Eye (tissue), 1 donor: Measurements from ENCODE around the gene PRTN3.

Experiments
- DNase-seq: peaks from one replicate; pipeline ENCODE4 v3.0.0-alpha.2; 2015

The PRTN3 gene

DNA sequence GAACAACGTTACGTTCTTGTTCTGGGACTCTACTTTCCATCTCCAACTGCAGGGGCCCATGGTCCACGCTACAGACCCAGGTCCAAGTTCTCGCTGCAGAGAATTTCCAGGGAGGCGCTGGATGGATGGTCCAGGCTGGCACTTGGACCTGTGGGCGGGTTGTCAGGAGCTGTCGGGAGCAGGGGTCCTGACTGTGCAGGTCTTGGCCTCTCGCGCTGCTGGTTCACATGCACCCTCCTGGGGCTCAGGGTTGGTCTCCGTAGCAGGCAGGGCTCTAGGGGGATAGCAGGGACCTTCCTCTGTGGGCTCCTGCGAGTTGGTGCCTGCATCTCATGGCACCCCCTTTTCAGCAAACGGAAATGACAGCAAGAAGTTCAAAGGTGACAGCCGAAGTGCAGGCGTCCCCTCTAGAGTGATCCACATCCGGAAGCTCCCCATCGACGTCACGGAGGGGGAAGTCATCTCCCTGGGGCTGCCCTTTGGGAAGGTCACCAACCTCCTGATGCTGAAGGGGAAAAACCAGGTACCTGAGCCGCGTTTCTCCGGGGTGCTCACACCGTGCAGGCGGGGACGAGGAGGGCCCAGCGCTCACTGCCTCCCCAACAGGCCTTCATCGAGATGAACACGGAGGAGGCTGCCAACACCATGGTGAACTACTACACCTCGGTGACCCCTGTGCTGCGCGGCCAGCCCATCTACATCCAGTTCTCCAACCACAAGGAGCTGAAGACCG, 36.9 kb upstream of the PRTN3 start:
- DNase-seq: no peak

DNA sequence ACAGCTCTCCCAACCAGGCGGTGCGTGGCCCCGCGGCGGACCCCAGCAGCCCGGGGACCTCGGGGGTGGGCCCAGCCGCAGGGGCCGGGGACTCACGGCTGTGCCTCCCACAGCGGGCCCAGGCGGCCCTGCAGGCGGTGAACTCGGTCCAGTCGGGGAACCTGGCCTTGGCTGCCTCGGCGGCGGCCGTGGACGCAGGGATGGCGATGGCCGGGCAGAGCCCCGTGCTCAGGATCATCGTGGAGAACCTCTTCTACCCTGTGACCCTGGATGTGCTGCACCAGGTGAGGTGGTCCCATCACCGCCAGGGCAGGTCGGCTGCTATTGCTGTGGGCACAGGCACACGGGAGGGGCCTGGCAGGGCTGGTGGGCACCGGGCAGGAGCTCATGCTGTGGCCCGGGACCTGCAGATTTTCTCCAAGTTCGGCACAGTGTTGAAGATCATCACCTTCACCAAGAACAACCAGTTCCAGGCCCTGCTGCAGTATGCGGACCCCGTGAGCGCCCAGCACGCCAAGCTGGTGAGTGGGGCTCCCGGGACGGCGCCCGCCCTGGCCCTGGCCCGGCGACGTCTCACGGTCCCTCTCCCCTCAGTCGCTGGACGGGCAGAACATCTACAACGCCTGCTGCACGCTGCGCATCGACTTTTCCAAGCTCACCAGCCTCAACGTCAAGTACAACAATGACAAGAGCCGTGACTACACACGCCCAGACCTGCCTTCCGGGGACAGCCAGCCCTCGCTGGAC, 36.2 kb upstream of the PRTN3 start:
- DNase-seq: no peak

DNA sequence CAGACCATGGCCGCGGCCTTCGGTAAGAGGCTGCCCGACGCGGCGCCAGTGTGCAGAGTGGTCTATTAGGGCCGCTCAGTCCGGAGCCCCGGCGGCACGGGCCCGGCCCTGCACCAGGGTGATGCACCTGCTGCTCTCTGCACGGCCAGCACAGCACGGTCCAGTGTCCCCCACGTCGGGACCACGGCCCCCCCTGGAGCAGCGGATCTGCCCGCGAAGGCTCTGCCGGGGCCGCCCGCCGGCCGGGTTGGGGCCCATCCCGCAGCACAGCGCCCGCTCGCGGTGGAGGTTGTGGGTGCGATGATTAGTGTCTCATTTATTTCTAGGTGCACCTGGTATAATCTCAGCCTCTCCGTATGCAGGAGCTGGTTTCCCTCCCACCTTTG, 35.6 kb upstream of the PRTN3 start:
- no peak for DNase-seq

DNA sequence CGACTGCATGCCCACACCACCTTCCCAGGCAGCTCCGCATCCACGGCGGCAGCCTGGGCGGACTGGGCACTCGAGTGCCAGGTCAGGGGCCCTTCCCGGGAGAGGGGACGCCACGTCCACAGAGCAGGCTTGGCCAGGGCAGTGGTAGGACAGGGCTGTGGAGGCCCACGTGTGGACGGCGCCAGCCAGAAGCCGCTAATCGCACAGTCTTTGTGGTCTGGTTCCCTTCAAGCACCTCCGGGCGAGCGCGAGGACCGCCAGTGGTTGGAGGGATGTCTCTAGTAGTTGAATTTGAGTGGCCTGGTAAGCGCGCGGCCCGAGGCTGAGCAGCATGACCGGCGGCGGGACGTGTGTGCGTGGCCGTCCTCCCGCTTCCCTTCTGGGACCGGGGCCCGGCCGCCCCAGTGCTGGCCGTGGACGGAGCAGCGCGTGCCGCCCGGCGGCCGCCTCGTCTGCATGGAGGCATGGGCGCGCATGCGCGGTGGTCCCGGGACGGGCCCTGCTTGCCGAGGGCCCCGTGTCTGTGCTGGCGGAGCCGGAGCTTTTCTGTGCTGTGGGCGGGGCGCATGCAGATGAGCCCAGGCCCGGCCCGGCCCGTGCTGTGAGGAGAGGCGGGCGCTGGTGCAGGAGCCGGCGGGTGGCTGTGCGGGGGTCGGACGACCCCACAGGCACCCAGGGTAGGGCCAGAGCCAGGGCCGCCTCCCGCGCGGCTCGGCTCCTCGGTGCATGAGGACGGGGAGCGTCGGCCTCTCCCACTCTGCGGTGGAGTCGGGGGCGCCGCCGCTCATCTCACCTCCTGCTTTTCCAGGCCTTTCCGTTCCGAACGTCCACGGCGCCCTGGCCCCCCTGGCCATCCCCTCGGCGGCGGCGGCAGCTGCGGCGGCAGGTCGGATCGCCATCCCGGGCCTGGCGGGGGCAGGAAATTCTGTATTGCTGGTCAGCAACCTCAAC, 34.9 kb upstream of the PRTN3 start:
- DNase-seq: no peak

DNA sequence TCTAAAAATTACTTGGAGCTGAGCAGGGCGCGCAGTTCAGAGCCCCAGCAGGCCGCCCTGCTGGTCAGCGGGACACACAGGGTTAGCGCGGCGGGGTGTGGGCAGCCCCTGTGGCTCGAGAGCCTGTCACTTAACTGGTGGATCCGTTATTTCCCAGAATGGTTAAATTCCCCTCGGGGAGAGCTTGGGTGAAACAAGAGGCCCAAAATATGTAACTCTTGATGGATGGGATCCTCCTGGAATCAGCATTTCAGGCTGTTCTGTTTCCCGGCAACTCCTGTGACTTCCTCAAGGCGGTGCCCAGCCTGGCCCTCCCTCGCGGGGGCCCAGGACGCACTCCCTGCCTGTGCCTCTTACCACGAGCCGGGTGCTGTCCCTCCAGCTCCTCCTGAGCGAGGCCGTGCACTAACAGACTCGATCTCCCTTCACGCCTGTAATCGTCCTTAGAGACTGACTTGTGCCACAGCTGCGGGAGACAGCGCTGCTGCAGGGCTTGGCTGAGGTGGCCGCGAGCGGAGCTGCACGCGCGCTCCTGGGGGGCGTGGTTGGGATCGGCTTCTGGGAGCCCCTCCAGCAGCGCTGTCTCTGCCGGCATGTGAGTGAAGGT, 33.9 kb upstream of the PRTN3 start:
- DNase-seq: no peak

DNA sequence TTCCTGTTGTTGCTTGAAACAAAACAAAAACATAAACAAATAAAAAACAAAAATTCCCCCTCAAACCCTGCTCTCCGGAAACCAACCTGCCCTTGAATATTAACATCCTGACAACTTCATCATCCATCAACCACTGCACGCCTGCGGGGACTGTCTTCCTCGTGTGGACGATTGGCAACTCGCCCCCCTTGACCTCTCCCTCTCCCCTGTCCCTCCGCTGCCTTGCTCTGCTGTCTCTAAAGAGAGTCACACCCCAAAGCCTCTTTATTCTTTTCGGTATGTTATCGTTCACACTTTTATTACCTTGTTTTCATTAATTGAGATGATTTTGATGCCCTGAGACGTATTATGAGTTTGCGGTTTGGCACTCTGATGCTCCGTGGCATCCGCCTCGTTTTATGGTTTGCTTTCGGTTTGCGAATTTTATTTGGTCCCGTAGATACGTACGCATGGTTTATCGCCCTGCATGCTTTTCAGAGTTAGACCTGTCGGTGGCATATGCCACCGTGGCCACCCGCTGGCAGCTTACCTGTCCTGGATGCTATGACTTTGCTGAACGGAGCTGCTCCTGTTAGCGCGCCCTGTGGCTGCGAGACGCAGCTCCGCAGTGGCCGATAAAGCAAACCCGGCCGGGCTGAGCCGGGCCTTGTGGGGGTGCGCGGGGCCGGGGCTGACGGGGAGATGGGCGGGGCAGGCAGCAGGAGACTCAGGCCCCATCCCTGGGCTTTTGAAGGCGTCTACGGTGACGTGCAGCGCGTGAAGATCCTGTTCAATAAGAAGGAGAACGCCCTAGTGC, 33.0 kb upstream of the PRTN3 start:
- DNase-seq: no peak

DNA sequence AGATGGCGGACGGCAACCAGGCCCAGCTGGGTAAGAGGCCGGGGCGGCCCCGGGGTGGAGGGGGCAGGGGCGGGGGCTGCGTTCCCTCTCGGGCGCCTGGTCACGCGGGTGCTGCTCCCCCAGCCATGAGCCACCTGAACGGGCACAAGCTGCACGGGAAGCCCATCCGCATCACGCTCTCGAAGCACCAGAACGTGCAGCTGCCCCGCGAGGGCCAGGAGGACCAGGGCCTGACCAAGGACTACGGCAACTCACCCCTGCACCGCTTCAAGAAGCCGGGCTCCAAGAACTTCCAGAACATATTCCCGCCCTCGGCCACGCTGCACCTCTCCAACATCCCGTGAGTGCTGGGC, 32.4 kb upstream of the PRTN3 start:
- no peak for DNase-seq

DNA sequence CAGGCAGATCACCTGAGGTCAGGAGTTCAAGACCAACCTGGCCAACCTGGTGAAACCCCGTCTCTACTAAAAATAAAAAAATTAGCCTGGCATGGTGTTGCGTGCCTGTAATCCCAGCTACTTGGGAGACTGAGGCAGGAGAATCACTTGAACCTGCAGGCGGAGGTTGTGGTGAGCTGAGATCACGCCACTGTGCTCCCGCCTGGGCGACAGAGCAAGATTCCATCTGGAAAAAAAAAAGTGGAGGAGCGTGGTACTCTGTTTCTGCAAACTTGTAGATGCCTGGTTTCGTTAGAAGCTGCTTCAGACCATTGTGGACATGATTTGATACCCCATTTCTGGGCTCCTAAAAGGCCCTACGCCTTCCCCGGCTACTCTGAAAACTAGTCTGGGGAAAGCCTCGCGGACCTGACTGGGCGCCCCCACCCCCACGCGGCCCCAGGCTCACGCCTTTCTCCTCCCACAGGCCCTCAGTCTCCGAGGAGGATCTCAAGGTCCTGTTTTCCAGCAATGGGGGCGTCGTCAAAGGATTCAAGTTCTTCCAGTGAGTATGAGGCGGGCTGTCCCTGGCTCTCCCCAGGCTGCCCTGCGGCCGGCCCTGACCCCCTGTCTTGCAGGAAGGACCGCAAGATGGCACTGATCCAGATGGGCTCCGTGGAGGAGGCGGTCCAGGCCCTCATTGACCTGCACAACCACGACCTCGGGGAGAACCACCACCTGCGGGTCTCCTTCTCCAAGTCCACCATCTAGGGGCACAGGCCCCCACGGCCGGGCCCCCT, 30.5 kb upstream of the PRTN3 start:
- no peak for DNase-seq

DNA sequence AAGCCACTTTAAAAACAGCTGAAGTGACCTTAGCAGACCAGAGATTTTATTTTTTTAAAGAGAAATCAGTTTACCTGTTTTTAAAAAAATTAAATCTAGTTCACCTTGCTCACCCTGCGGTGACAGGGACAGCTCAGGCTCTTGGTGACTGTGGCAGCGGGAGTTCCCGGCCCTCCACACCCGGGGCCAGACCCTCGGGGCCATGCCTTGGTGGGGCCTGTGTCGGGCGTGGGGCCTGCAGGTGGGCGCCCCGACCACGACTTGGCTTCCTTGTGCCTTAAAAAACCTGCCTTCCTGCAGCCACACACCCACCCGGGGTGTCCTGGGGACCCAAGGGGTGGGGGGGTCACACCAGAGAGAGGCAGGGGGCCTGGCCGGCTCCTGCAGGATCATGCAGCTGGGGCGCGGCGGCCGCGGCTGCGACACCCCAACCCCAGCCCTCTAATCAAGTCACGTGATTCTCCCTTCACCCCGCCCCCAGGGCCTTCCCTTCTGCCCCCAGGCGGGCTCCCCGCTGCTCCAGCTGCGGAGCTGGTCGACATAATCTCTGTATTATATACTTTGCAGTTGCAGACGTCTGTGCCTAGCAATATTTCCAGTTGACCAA, 29.8 kb upstream of the PRTN3 start:
- DNase-seq: no peak

DNA sequence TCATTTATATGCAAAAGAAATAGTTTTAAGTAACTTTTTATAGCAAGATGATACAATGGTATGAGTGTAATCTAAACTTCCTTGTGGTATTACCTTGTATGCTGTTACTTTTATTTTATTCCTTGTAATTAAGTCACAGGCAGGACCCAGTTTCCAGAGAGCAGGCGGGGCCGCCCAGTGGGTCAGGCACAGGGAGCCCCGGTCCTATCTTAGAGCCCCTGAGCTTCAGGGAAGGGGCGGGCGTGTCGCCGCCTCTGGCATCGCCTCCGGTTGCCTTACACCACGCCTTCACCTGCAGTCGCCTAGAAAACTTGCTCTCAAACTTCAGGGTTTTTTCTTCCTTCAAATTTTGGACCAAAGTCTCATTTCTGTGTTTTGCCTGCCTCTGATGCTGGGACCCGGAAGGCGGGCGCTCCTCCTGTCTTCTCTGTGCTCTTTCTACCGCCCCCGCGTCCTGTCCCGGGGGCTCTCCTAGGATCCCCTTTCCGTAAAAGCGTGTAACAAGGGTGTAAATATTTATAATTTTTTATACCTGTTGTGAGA, 29.2 kb upstream of the PRTN3 start:
- DNase-seq: no peak

DNA sequence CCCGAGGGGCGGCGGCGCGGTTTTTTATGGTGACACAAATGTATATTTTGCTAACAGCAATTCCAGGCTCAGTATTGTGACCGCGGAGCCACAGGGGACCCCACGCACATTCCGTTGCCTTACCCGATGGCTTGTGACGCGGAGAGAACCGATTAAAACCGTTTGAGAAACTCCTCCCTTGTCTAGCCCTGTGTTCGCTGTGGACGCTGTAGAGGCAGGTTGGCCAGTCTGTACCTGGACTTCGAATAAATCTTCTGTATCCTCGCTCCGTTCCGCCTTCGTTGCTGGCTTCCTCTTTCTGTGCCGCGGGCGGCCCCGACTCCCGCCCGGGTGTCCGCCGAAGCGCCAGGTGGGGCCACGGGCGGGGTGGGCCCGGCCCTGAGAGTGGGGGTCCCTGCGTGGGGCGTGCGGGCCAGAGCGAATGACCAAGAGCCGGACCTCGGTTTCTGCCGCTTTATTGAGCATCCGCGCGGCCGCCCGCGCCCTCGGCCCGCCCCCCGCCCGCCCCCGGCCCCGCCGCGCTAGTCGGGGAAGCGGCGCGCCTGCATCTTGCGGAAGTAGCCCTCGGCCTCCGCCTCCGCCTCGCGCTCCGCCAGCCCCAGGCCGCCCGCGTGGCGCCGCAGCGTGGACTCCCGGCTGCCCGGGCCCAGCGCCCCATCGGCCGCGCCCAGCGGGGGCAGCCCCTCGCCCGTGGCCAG, 28.6 kb upstream of the PRTN3 start:
- no peak for DNase-seq

DNA sequence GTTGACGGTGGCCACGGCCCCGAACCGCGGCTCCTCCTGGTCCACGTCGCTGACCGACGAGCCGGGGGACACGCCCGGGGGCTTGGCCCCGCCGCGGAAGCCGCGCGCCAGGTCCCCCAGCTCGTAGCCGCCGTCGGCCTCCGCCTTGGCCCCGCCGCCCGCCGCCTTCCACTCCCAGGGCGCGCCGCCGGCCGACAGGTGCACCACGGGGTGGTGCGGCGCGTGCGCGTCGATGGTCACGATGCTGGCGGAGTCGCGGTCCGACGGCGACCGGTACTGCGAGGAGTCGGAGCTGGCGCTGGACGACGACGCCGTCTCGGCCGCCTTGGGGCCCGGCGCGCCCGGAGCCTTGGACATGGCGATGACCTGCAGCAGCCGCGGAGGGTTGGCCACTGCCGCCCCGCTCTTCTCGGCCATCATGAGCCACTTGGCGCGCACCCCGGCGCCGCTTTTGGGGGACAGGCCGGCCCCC, 28.0 kb upstream of the PRTN3 start:
- DNase-seq: no peak

DNA sequence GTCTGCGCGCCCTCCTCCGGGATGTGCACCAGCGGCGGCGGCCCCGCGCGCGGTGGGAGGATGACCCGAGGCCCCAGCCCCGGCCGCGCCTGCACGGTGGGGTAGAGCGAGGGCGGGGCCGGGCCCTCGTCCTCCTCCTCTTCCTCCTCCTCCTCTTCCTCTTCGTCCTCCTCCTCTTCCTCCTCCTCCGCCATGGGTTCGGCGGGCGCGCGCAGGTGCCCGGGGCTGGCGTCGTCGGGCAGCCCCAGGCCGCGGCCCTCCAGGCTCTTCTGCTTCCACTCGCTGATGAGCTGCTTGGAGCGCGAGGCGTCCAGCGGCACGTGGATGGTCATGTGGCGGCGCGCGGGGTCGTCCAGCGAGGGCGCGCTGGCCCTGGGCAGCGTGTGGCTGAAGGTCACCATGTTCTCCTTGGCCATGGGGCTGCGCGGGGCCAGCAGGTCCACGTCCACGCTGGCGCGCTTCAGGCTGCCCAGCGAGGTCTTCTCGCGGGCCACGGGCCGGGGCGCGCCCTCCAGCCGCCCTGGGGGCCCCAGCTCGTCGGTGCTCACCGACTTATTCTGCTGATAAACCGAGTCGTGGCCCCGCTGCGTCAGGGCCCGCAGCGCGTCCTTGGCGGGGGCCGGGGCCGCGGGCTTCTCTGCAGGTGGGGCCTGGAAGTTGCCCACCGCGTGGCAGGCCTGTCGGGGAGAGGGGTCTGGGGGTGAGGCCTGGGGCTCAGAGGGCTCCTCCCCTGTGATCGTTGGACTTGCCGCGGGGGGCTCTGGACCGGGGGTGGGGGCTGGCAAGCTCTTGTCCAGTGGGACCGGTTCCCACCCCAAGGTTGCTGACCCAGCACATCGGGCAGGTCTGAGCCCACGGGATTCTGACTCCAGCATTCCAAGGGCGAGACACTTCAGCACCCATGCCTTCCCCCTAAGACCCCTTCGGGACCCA, 27.3 kb upstream of the PRTN3 start:
- no peak for DNase-seq

DNA sequence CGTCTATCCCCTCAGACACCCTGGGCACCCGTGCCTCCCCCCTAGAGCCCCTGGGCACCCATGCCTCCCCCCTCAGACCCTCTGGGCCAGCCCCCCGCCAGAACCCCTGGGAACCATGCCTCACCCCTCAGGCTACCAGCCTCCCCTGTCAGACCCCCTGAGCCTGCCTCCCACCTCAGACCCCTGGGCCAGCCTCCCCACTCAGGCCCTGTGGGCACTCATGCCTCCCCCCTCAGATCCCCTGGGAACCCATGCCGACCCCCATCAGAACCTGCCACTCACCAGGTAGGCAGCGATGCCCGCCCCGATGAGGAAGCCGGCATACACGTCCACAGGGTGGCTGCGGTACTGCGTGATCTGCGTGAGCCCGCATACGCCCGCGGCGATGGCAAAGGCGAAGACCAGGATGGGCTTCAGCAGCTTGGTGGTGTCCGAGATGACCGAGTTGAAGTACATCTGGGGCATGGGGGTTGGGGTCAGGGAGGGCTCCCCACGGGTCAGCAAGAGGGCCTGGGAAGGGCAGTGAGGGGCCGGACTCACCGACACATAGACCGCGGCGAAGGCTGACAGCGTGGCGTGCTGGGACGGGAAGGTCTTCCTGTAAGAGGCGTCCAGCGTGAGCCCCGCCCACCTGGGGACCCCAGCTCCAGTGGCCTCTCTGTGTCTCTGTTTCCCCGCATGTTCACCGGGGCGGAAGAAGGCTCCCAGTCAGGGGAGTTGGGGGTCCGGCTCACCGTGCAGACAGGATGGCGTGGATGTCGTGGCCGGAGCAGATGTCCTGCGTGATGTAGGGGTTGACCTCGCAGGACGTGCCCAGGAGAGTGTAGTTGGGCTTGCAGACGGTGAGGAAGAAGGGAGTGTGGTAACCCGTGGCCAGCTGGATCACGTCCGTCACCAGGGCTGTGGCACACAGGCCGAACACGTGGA, 26.4 kb upstream of the PRTN3 start:
- DNase-seq: no peak

DNA sequence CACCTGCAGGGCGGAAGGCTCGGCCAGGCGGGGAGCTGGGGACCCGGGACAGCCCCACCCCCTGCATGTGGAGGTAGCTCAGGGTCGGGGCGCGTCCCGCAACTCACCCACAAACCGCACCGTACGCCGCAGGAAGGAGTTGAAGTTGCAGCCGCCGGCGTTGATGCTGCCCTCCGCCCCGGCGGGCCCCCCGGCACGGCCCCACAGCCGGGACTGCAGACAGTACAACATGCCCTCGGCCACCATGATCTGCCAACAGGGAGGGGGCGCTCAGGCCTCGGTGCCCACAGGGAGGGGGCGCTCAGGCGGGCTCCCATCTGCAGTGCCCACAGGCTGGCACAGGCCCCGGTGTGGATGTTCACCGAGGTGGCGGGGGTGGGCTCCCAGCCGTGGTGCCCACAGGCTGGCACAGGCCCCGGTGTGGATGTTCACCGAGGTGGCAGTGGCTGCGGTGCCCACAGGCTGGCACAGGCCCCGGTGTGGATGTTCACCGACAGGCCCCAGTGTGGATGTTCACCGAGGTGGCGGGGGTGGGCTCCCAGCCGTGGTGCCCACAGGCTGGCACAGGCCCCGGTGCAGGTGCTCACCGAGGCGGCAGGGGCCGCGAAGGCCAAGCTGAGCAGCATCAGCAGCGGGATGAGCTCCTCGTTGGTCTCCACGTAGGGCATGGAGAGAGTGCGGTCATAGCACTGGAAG, 25.6 kb upstream of the PRTN3 start:
- DNase-seq: no peak

DNA sequence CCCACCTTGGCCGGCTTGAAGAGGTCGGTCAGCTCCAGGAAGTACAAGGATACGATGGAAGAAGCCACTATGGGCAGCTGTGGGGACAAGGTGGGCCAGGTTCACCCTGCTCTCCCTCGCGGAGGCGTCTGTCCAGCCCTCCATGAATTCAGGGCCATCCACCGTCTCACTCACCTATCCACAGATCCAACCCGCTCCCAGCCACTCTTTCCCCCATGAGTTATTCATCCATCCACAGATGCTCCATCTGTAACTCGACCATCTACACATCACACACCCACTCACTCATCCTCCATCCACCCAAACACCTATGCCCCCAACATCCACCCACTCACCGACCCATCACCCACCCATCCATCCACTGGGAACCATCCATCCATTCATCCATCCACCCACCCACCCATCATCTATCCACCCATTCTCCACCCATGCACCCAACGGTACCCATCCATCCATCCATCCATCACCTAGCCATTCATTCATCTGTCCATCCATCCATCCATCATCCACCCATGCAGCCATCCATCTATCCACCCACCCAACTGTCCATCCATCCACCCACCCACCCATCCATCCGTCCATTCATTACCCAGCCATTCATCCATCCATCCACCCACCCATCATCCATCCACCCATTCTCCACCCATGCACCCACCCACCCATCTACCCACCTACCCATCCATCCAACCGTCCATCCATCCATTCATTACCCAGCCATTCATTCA, 24.9 kb upstream of the PRTN3 start:
- DNase-seq: no peak
